Measurements from ENCODE around the gene IQCE. TPM values are rescaled to one million over a fixed set of nuclear protein-coding genes. Genes with fewer than 3 reads are reported as not detected.

IQCE gene
- total and polyA plus RNA-seq, 10 of the 15 experiments (the other 5 are each of a cell fraction or from before 2014, with no cell fraction given): 0.37 to 8.1 (median 3.7) TPM

DNA sequence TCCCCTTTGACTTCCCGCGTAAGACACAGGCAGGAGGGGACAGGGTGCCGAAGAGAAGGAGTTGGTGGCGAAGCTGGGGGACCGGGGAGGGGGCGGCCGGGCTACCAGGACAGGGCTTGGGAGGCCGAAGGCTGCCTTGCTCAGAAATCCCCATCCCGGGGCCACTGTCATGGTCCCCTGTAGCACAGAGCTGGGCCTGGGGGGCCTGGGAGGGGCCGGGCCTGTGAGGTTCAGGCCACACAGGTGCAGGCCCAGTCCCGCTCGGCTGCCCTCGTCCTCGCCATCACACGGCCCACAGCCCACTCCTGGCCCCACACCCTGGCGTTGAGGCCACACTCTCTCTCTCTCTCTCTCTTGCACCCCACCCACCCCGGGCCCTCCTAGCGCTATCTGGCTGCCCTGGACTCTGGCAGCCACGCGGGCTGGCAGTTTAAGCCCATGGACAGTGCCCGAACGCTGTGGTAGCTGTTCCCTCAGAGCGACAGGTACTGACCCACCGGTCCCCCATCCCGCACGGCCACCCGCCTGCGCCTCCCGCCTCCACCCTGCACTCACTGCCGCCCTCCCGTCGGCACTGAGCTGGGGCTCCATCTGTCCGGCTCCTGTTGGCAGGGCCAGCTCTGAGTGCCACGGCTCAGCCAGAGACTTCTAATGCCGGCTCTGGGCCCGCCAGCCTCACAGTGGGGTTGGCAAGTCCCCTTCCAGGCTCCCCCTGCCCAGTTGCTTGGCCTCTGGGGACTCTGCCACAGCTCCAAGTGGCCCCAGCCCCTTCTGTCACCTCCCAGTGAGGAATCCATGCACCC is 101.0 kb downstream of the IQCE start:
- Histone ChIP-seq H3K27me3 (replicated peaks in 1 of 2; ENCODE audit: control insufficient read depth in 2 of 2, insufficient read depth in 2 of 2, low read length in 1 of 2) (no peaks in the 10 kb centered on the region), H3K36me3 (ENCODE audit: control insufficient read depth in 2 of 2, insufficient read depth in 2 of 2, low read length in 1 of 2) (no peaks in the 10 kb centered on the region), H3K9ac (ENCODE audit: control insufficient read depth, insufficient read depth, low read length) (no peak overlapping the region), H3K27ac (ENCODE audit: control insufficient read depth, insufficient read depth) (no peak overlapping the region), H3K9me3 (replicated peaks; ENCODE audit: control insufficient read depth, insufficient read depth, low read length) (no peaks in the 10 kb centered on the region), H3K4me3 (no peak overlapping the region), H4K20me1 (ENCODE audit: control insufficient read depth, insufficient read depth) (no peaks in the 10 kb centered on the region), H3K4me1 (ENCODE audit: control insufficient read depth, insufficient read depth, low read length) (no peaks in the 10 kb centered on the region), H3K4me2 (ENCODE audit: control insufficient read depth, insufficient read depth) (no peak overlapping the region), H3K79me2 (ENCODE audit: control insufficient read depth, insufficient read depth, low read length) (no peaks in the 10 kb centered on the region), H2AFZ (ENCODE audit: control insufficient read depth, low read depth, low read length) (no peak overlapping the region)
- in situ Hi-C loops (cut with MboI) (no loop called here), intact Hi-C loops (cut with micrococcal nuclease; ENCODE audit: unreplicated experiment) (loop anchor here (10.0 kb wide), 1 partner anchor 495 kb away; no protein-coding TSS in a partner anchor)
- POLR2A ChIA-PET: interaction anchor here (0.6 kb wide), 1 partner anchor 17 kb away, joined by 3 read pairs; no protein-coding TSS in a partner anchor
- WGBS (ENCODE audit: insufficient coverage, insufficient replicate concordance, low lambda C conversion rate, missing lambda C conversion rate): 81% methylated on average over 27 of the region's 36 CpGs
- no peak for FAIRE-seq
- CTCF ChIA-PET: interaction anchor here (0.8 to 1.5 kb wide), 3 partner anchors 9 to 100 kb away, joined by 3 read pairs; no protein-coding TSS in a partner anchor
- RAD21 ChIA-PET (ENCODE audit: unreplicated experiment): no interaction called here
- no peak for DNase-seq (ENCODE audit: low read depth, low spot score)
- TF ChIP-seq, protein P1, sequence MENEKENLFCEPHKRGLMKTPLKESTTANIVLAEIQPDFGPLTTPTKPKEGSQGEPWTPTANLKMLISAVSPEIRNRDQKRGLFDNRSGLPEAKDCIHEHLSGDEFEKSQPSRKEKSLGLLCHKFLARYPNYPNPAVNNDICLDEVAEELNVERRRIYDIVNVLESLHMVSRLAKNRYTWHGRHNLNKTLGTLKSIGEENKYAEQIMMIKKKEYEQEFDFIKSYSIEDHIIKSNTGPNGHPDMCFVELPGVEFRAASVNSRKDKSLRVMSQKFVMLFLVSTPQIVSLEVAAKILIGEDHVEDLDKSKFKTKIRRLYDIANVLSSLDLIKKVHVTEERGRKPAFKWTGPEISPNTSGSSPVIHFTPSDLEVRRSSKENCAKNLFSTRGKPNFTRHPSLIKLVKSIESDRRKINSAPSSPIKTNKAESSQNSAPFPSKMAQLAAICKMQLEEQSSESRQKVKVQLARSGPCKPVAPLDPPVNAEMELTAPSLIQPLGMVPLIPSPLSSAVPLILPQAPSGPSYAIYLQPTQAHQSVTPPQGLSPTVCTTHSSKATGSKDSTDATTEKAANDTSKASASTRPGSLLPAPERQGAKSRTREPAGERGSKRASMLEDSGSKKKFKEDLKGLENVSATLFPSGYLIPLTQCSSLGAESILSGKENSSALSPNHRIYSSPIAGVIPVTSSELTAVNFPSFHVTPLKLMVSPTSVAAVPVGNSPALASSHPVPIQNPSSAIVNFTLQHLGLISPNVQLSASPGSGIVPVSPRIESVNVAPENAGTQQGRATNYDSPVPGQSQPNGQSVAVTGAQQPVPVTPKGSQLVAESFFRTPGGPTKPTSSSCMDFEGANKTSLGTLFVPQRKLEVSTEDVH (IDR thresholded peaks at IDR 0.05; ENCODE audit: low read depth, partially characterized antibody): no peak
- TF ChIP-seq CEBPB (IDR thresholded peaks at IDR 0.05; ENCODE audit: borderline replicate concordance in 1 of 2, low read depth in 2 of 2, low read length in 2 of 2) (no peak), YBX1 (IDR thresholded peaks at IDR 0.05) (no peak), EGR1 (IDR thresholded peaks at IDR 0.05; ENCODE audit: borderline replicate concordance in 1 of 2, low read depth in 2 of 2, low read length in 2 of 2) (no peak), TARDBP (IDR thresholded peaks at IDR 0.05; ENCODE audit: borderline replicate concordance) (no peak), ZZZ3 (IDR thresholded peaks at IDR 0.05; ENCODE audit: control insufficient read depth, insufficient read length, low read depth) (no peak), RCOR1 (conservative IDR thresholded peaks at IDR 0.05; ENCODE audit: low read depth, low read length) (no peak), BHLHE40 (IDR thresholded peaks at IDR 0.05; ENCODE audit: borderline replicate concordance in 1 of 2, low read depth in 2 of 2, low read length in 1 of 2) (no peak)
- TF ChIP-seq, protein P2, sequence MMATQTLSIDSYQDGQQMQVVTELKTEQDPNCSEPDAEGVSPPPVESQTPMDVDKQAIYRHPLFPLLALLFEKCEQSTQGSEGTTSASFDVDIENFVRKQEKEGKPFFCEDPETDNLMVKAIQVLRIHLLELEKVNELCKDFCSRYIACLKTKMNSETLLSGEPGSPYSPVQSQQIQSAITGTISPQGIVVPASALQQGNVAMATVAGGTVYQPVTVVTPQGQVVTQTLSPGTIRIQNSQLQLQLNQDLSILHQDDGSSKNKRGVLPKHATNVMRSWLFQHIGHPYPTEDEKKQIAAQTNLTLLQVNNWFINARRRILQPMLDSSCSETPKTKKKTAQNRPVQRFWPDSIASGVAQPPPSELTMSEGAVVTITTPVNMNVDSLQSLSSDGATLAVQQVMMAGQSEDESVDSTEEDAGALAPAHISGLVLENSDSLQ (IDR thresholded peaks at IDR 0.05): no peak
- TF ChIP-seq, protein P3, sequence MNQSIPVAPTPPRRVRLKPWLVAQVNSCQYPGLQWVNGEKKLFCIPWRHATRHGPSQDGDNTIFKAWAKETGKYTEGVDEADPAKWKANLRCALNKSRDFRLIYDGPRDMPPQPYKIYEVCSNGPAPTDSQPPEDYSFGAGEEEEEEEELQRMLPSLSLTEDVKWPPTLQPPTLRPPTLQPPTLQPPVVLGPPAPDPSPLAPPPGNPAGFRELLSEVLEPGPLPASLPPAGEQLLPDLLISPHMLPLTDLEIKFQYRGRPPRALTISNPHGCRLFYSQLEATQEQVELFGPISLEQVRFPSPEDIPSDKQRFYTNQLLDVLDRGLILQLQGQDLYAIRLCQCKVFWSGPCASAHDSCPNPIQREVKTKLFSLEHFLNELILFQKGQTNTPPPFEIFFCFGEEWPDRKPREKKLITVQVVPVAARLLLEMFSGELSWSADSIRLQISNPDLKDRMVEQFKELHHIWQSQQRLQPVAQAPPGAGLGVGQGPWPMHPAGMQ (IDR thresholded peaks at IDR 0.05; ENCODE audit: borderline replicate concordance): no peak
- TF ChIP-seq, protein P4, sequence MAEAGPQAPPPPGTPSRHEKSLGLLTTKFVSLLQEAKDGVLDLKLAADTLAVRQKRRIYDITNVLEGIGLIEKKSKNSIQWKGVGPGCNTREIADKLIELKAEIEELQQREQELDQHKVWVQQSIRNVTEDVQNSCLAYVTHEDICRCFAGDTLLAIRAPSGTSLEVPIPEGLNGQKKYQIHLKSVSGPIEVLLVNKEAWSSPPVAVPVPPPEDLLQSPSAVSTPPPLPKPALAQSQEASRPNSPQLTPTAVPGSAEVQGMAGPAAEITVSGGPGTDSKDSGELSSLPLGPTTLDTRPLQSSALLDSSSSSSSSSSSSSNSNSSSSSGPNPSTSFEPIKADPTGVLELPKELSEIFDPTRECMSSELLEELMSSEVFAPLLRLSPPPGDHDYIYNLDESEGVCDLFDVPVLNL (IDR thresholded peaks at IDR 0.05; ENCODE audit: low read depth, low read length): no peak
- ATAC-seq: no peak
- no TSS peak for BruUV-seq (replicated peaks)
- SMC1A ChIA-PET (ENCODE audit: uncharacterized antibody, unreplicated experiment): no interaction called here
